Stimulated activated CD8-positive, alpha-beta memory T cell treated with anti-CD3 and anti-CD28 coated beads, Interleukin-12 subunit alpha, Interleukin-12 subunit beta, amount 100 ng/mL, for 24 hours (primary cell): ENCODE results near the gene SH3BP2.
A peak's percentile ranks its signal among the peaks of the same experiment; 100 is the strongest.

Source experiments
- DNase-seq: peaks from one replicate; pipeline ENCODE4 v3.0.0-alpha.2; 2020; ENCODE audit errors: extremely low read depth

The SH3BP2 gene, protein sequence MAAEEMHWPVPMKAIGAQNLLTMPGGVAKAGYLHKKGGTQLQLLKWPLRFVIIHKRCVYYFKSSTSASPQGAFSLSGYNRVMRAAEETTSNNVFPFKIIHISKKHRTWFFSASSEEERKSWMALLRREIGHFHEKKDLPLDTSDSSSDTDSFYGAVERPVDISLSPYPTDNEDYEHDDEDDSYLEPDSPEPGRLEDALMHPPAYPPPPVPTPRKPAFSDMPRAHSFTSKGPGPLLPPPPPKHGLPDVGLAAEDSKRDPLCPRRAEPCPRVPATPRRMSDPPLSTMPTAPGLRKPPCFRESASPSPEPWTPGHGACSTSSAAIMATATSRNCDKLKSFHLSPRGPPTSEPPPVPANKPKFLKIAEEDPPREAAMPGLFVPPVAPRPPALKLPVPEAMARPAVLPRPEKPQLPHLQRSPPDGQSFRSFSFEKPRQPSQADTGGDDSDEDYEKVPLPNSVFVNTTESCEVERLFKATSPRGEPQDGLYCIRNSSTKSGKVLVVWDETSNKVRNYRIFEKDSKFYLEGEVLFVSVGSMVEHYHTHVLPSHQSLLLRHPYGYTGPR

GRCh38 chr4:2792711-2793585 is at the start of gene SH3BP2:
SH3BP2 (plus strand) TSS chr4:2793085; CDS start chr4:2820618, 27,533 bp downstream.
- DNase-seq = no peak

DNA sequence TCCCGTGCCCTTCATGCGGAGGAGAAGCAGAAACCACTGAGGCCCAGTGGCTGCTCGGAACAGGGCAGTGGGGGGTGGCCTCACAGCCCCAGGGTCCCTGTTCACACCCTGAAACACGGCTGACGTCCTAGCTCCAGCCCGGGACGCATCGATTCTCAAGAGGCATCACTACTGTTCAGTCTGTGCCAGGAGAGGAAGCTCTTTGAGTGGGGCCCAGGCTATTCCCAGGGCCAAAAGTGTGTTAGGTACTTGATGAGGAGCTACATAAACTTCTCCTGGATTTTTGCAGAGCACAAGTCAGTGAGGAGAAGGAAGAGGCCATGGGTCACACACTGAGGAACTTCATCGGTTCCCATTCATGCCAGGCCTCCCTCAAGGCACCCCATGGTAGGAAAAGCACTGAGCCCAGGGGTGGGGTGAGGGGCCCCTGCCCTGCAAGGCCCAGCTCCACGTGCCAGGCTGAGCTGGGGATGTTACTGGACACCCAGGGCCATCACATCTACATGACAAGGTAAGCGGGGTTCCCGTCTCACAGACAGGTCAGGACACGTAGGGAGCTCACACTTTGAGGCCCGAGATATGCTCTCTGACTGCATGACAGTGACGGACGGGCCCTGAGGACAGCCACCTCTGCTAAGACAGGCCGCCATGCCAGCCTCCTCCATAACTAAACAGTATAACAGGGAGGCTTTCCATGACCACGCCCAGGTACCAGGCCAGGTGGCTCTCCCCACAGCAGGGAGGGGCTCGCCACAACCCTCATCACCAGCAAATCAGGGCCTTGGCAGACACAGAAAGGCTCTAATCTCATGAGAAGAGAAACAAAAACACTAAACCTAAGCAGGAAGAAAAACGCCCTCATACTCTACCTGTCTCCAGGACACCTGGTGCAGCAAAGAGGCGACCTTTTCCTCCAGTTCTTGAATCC is 49.1 kb upstream of the SH3BP2 start:
- no peak for DNase-seq

- DNase-seq = no peak
Observed at GRCh38 chr4:2744576-2745270, 48.2 kb upstream of the SH3BP2 start.

- DNase-seq = no peak
Observed at GRCh38 chr4:2745516-2745915, 47.4 kb upstream of the SH3BP2 start.

DNA sequence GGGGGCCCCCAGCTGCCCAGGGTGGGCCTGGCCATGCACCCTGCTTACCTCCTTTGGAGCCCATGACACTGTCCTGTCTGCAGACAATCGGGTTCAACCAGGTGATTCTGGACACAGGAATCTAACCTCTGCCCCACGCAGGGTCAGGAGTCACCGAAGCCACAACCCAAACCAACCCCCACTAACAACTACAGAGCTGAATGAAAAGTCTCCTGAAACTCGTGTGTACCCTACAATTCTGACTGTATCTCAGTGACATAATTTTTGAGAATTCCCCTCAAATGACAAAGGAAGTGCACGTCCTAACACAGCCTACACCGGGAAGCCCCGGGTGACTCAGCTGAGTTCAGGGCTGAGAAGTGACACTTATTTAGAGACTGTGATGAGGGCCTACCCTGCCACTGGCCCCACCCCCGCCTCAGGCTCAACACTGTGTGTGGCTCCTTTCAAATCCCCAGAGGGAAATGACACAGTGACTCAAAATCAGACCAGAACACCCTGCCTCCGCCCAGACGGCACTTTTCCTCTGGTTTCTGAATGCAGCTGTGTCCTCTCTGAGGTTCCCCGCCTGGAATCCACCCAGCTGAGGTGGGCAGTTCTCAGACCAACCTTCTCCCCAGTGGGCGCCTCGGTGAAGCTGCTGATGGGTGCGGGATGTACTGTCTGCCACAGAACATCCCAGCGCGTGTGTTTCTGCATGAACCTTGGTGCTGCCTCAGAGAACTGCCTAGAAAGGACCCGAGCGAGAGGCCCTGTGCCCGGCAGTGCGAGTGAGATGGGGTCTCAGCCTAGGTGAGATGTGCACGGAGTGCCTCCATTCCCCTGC is 46.7 kb upstream of the SH3BP2 start:
- DNase-seq = peak; percentile 87

GRCh38 chr4:2746891-2747695 is 45.8 kb upstream of the SH3BP2 start:
- DNase-seq = no peak

- DNase-seq = no peak
Observed at GRCh38 chr4:2750719-2751605, 41.9 kb upstream of the SH3BP2 start.

- no peak for DNase-seq
Observed at GRCh38 chr4:2753436-2753835, 39.4 kb upstream of the SH3BP2 start.

DNA sequence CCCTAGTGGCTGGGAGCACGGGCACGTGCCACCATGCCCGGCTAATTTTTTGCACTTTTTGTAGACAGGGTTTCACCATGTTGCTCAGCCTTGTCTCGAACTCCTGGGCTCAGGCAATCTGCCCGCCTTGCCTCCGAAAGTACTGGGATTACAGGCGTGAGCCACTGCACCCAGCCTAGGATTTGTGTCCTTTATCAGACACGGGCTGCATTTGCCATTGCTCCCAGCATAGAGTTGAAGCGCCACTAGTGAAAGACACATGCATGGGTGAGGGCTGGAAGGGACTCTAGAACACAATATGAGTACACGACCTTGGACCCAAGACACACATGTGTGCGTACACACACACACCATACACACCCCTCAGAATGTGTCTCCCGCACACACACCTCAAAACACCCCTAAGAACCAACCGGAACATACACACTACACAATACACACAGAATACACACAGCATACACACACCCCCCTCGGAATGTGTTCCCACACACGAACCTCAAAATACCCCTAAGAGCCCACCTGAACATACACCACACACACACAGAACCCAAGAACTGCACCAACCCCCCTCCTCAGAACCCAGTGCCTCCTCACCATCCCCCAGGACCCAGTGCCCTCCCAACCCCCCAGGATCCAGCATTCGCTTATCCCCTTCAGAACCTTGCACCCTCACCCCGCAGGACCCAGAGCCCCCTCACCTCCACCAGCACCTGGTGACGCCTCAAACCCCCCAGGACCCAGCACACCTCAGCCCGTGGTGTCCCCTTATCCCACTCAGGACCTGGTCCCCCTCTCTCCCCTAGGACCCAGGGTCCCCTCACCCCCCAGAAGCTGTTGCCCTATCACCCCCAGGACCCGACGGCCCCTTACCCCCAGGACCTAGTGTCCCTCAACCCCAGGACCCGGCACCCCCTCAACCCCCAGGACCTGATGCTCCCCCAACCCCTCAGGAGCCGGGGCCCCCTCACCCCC is 37.8 kb upstream of the SH3BP2 start:
- DNase-seq = no peak

GRCh38 chr4:2755821-2756690 is 36.8 kb upstream of the SH3BP2 start, which contains the start of gene TNIP2:
TNIP2 (minus strand) TSS chr4:2756336; CDS start chr4:2756289, 47 bp downstream.
- DNase-seq = peak; percentile 39

- no peak for DNase-seq
Observed at GRCh38 chr4:2756691-2757350, 36.1 kb upstream of the SH3BP2 start.

DNA sequence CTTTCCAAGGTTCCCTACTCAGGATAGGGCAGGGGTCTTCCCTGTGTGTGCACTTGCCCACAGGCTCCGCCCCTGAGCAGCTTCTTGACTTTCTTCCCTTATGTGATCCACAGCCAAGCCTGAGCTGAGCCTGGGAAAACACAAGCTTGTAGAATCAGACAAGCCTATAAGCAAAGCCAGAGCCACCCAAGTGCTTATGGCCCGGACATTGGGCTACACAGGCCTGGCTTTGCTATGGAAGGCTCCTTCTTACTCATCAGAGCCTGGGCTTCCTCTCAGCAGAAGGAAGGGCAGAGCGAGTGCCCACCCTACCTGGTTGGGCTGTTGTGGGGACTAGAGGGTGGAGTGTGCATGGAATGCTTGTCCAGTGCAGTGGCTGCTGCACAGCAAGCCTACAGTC is 35.5 kb upstream of the SH3BP2 start:
- DNase-seq = no peak

DNA sequence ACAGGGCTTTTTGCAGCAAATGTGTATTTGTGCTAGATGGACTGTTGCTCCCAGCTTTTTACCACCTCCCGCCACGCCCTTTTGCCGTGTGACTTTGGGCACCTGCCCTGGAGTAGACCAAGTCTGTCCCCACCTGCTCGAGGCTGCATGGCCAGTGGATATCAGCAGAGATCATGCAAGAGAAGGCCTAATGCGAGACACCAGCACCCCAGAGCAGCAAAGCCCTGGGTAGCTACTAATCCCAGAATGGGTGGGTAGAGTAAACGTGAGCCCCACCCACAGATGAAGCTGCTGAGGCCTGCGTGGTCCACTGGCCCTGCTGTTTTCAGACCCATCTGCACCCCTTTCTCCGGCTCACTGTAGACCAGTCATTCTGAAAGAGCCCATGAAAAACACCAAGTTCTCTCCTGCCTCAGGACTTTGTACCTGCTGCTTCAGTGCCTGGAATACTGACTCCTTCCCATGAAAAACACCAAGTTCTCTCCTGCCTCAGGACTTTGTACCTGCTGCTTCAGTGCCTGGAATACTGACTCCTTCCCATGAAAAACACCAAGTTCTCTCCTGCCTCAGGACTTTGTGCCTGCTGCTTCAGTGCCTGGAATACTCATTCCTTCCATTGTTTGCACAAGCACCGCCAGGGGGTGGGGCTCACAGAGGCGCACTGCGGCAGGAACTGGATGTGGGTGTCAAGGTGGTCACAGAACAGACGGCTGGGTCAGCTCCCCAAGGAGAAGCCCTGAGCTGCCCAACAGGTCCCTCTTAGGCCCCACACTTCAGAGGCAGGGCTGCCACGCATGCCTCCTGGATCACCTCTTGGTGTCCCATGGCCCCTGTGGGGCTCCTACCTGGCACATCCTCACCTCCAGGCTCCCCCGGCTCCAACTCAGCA is 31.6 kb upstream of the SH3BP2 start:
- no peak for DNase-seq

DNA sequence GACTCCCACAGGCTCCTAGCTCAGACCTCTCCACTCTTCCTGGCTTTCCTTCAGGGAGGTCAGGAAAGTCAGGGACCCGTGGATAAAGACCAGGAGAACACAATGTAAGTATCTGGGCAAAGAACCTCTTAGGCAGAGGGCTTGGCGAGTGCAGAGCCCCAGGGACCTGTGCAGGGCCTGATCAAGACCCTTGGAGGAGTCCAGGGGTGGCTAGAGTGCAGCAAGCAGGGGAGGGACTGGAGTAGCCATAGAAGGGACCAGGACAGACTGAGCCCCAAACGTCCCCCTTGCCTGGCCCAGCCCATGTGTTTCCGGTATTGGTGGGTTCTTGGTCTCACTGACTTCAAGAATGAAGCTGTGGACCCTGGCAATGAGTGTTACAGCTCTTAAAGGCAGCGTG is 30.8 kb upstream of the SH3BP2 start:
- DNase-seq = no peak
